Measurements from ENCODE around the gene C9orf85. TPM values are rescaled to one million over a fixed set of nuclear protein-coding genes. Genes with fewer than 3 reads are reported as not detected.

C9orf85 gene
- total and polyA plus RNA-seq, 2 donors (not counting 3 experiments of a cell fraction or from before 2014, with no cell fraction given) = 8.3 to 11.3 TPM

DNA sequence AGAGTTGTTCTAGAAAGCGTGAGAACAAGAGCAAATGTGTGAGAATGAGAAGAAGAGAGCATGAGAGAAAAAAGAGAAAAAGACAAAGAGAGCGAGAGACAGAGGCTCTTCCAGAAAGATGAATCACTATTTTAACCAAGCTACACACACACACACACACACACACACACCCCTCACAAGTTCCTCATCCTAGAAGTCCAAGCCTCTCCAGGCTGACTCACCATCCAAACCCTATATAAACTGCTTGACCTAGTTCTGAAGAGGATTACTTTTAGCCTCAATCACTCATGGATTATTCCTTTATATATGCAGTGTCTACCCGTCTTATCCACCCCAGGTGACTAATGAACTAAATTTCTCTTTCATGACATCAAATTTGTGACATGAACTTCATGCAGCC is 111.4 kb downstream of the C9orf85 start:
- Histone ChIP-seq H3K27ac (ENCODE audit: insufficient read depth, low read depth, low read length) (no peak overlapping the region), H3K79me2 (ENCODE audit: control insufficient read depth, insufficient read depth, low read length) (no peaks in the 10 kb centered on the region), H3K27me3 (ENCODE audit: control insufficient read depth in 2 of 2, insufficient read depth in 2 of 2, low read length in 2 of 2) (no peaks in the 10 kb centered on the region), H3K9me3 (replicated peaks; ENCODE audit: control insufficient read depth, insufficient read depth, low read length) (no peaks in the 10 kb centered on the region), H4K20me1 (replicated peaks; ENCODE audit: control insufficient read depth, extremely low read depth, insufficient read depth, low read length) (no peaks in the 10 kb centered on the region), H3K4me3 (replicated peaks in 1 of 3; ENCODE audit: insufficient read depth in 1 of 3, low read depth in 1 of 3, low read length in 3 of 3) (no peak overlapping the region), H2AFZ (ENCODE audit: low read depth, low read length) (no peak overlapping the region), H3K4me1 (ENCODE audit: control insufficient read depth, extremely low read depth, insufficient read depth, low read length) (no peaks in the 10 kb centered on the region), H3K36me3 (ENCODE audit: control insufficient read depth in 2 of 2, extremely low read depth in 1 of 2, insufficient read depth in 2 of 2, low read length in 2 of 2) (no peaks in the 10 kb centered on the region), H3K9ac (replicated peaks; ENCODE audit: extremely low read depth, insufficient read depth, low read length) (no peak overlapping the region), H3K4me2 (ENCODE audit: insufficient read depth, low read length) (no peak overlapping the region), H3K9me1 (replicated peaks; ENCODE audit: control insufficient read depth, extremely low read depth, insufficient read depth, low read length) (no peaks in the 10 kb centered on the region)
- DNase-seq (ENCODE audit: low read depth, low spot score) (no peak), FAIRE-seq (no peak)
- intact Hi-C loops (cut with micrococcal nuclease) (no loop called here), dilution Hi-C loops (cut with MboI; ENCODE audit: extremely low pct_ligation_motif_present, low sequenced_read_pairs) (no loop called here)
- CTCF ChIA-PET = interaction anchor here (4.7 to 6.1 kb wide), 2 partner anchors 204 to 218 kb away, joined by 70 to 318 read pairs; no protein-coding TSS in a partner anchor
- POLR2A ChIA-PET = no interaction called here
- no peak for TF ChIP-seq MYC (IDR thresholded peaks at IDR 0.05; ENCODE audit: low read depth, low read length)
- TF ChIP-seq, protein P1, sequence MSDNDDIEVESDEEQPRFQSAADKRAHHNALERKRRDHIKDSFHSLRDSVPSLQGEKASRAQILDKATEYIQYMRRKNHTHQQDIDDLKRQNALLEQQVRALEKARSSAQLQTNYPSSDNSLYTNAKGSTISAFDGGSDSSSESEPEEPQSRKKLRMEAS (IDR thresholded peaks at IDR 0.05; ENCODE audit: insufficient read depth, insufficient read length) = no peak
- TF ChIP-seq POLR2AphosphoS5 (IDR thresholded peaks at IDR 0.05; ENCODE audit: insufficient read depth, low read depth, low read length) = no peak
- no peak for TF ChIP-seq POLR2A (IDR thresholded peaks at IDR 0.05; ENCODE audit: low read depth, low read length)
- no peak for TF ChIP-seq GATA2 (IDR thresholded peaks at IDR 0.05; ENCODE audit: insufficient read depth, insufficient read length, low read depth, low read length)
- TF ChIP-seq FOS (IDR thresholded peaks at IDR 0.05; ENCODE audit: borderline replicate concordance, insufficient read depth, low read length) = no peak
- TF ChIP-seq JUN (IDR thresholded peaks at IDR 0.05; ENCODE audit: borderline replicate concordance, insufficient read depth, insufficient read length, low read depth) = no peak
- BruUV-seq (replicated peaks) = no TSS peak

Small RNAs within 50 kb of the gene (small RNA-seq; reads per million reads assigned to genes)
- gene HSPB1P1 (ENCODE audit: insufficient read depth, insufficient read length, low read depth, low replicate concordance) (not detected), gene RF00019 (ENCODE audit: insufficient read depth, insufficient read length, low read depth, low replicate concordance) (not detected)

Other genes with a start within 250 kb of the C9orf85 start
- 44.3 and 47.5 TPM in 2 replicates for gene CEMIP2, start 143.1 kb upstream of the C9orf85 start, total RNA-seq
- 41.6 and 53.8 TPM in 2 replicates for gene CEMIP2, start 143.1 kb upstream of the C9orf85 start, polyA plus RNA-seq
- gene ABHD17B, start 446 bp upstream of the C9orf85 start, total RNA-seq = 16.7 and 16.8 TPM in 2 replicates
- 11.0 and 12.8 TPM in 2 replicates for gene ABHD17B, start 446 bp upstream of the C9orf85 start, polyA plus RNA-seq
- not detected in 2 replicates for gene C9orf57, start 149.0 kb downstream of the C9orf85 start, total RNA-seq
- not detected in 2 replicates for gene C9orf57, start 149.0 kb downstream of the C9orf85 start, polyA plus RNA-seq
- not detected in 2 replicates for gene GDA, start 237.8 kb downstream of the C9orf85 start, total RNA-seq
- gene GDA, start 237.8 kb downstream of the C9orf85 start, polyA plus RNA-seq = not detected in 2 replicates